Choroid plexus epithelial cell (primary cell): Measurements from ENCODE around the gene ABLIM1.

Source experiments
- DNase-seq: peaks from one replicate; pipeline ENCODE4 v3.0.0-alpha.2; 2010; ENCODE audit warnings: low read depth
- H3K4me3 ChIP-seq: 2 replicates; pipeline ENCODE4 v1.5.1; 2011; ENCODE audit warnings: low read depth, mild to moderate bottlenecking, control low read depth, low read length, moderate library complexity
- TF ChIP-seq, protein P1 (sequence below): conservative IDR thresholded peaks from 2 replicates; pipeline ENCODE4 v1.5.1; 2011; ENCODE audit warnings: low read depth, mild to moderate bottlenecking, control low read depth, inconsistent platforms, low read length, moderate library complexity

The ABLIM1 gene

DNA sequence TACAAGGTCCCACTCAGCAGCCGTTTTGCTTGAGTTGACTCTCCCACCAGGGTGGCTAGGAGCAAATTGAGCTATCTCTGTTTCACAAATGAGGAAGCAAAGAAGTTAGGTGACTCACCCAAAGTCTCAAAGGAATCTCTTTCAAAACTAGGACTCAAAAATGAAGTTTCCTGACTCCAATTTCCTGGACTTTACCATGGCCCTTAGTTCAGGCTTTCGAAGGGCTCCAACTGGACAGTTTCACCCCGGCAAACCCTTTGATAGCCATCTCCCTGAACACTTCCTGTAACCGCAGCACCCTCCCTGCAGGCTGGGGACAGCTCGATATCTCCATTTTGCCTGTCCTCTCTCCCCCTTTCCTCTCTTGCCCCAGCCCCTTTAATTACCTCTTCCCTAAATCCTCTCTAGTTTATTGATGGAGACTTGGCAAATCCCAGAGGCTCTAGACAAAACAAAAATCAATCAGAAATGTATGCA is 249.1 kb downstream of the ABLIM1 start:
- TF ChIP-seq, protein P1, sequence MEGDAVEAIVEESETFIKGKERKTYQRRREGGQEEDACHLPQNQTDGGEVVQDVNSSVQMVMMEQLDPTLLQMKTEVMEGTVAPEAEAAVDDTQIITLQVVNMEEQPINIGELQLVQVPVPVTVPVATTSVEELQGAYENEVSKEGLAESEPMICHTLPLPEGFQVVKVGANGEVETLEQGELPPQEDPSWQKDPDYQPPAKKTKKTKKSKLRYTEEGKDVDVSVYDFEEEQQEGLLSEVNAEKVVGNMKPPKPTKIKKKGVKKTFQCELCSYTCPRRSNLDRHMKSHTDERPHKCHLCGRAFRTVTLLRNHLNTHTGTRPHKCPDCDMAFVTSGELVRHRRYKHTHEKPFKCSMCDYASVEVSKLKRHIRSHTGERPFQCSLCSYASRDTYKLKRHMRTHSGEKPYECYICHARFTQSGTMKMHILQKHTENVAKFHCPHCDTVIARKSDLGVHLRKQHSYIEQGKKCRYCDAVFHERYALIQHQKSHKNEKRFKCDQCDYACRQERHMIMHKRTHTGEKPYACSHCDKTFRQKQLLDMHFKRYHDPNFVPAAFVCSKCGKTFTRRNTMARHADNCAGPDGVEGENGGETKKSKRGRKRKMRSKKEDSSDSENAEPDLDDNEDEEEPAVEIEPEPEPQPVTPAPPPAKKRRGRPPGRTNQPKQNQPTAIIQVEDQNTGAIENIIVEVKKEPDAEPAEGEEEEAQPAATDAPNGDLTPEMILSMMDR = no peak
- no peak for DNase-seq

GRCh38 chr10:114408112-114408967 is 249.7 kb downstream of the ABLIM1 start:
- H3K4me3 ChIP-seq = no peak overlapping the region
- TF ChIP-seq, protein P1 = no peak
- no peak for DNase-seq

More for the DNA sequence above, 249.1 kb downstream of the ABLIM1 start:
- H3K4me3 ChIP-seq = no peak overlapping the region

- TF ChIP-seq, protein P1 = no peak
- no peak for DNase-seq
- H3K4me3 ChIP-seq = no peak overlapping the region
Observed at GRCh38 chr10:114406455-114406854, 251.6 kb downstream of the ABLIM1 start.

DNA sequence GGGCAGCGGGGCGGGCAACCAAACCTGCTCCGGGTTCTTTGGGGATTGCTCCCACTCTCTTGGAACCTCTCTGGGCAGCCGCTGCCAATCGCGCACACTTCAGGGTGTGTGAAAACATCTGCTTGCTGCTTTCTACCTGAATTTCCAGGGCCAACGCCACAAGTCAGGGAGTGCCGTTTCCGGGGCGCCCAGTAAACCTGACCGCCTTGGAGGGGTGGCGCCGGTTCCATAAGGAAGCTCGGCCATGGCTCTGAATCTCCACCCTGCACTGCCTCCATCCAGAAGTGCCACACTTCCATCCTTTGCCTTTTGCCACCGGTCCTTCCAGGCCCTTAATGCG is 253.1 kb downstream of the ABLIM1 start:
- DNase-seq = no peak
- TF ChIP-seq, protein P1 = no peak
- no peak overlapping the region for H3K4me3 ChIP-seq

DNA sequence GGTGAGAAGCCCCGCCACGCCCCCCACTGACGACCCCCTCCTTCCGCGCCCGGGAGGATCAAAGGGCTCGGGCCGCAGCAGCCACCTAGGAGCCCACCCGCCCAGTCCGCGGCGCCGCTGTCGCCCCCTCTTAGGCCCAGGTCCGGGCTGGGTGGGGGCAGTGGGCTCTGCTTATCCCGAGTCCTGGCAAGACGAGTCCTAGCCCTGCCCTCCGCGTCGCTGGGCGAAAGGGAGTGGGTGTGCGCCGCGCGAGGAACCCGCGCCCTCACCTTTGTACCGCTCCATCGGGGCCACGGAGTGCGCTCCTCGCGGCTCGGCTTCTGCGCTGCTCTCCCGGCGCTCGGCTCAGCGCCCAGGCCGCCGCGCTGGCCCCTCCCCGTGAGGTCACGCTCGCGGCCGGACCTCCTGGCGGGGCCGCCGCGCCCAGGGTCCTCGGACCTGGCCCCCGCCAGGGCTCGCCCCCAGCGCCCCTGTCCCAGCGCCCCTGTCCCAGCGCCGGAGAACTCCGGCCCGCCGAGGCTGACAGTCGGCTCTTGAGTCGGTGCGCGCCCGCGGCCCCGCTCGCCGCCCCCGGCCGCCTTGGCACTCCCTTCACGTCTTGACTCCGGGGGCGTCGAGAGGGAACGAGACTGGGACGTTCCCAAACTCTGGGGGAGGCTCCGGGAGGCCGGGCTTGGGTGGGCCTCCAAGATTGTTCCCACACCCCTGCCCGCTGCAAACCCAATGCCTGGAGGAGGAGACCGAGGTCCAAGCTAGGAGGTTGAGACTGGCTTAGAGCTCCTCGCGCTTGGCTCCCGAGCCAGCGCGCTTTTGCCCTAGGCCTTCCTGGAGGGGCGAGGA is 253.7 kb downstream of the ABLIM1 start, which contains the start of gene AFAP1L2:
TSS of gene AFAP1L2 (minus strand) at position 332 of the 840 bp plus-strand sequence. CDS start at position 285, 47 bp downstream.
- TF ChIP-seq, protein P1 = no peak
- H3K4me3 ChIP-seq = peak within 1 kb of the TSS; percentile 49
- no peak for DNase-seq

- TF ChIP-seq, protein P1 = peak; percentile 35
- peak overlapping the region; percentile 49 for H3K4me3 ChIP-seq
- no peak for DNase-seq
Observed at GRCh38 chr10:114403541-114404161, 254.4 kb downstream of the ABLIM1 start.
